HEK293 (cell line): ENCODE measurements around the gene KBTBD12.
"Not testable (repeated sequence)": the region's sequence is repeated elsewhere in the genome, so short reads cannot be mapped to it uniquely, and the experiment has no call there.

Source experiments
- CTCF ChIA-PET: fragments of 350-600 bp; formaldehyde crosslinking; extraction: SDS; loops from one replicate; lab custom pipeline; 2021; ENCODE audit warnings: antibody characterized with exemption; lab: Yijun Ruan, JAX
- POLR2A ChIA-PET: fragments of 300-600 bp; formaldehyde crosslinking; extraction: SDS; loops from one replicate; lab custom pipeline; 2020; ENCODE audit warnings: antibody characterized with exemption, inconsistent platforms; lab: Yijun Ruan, JAX
- H3K27ac ChIP-seq: fragments of 200-500 bp; sonication (Bioruptor generic); 2 replicates; pipeline ENCODE4 v1.5.1; 2014; ENCODE audit warnings: low read depth, low read length, control low read depth, inconsistent platforms; ENCODE audit errors: extremely low read depth
- H3K36me3 ChIP-seq, 2 experiments: fragments of 200-500 bp in 1 of 2; sonication (Bioruptor generic) in 1 of 2; 1 replicate in 1 of 2; 2 replicates in 1 of 2; pipeline ENCODE4 v1.5.1; 2014 to 2017; ENCODE audit warnings: inconsistent platforms in 2 of 2, low read length in 2 of 2; ENCODE audit not compliant: control insufficient read depth in 2 of 2, insufficient read depth in 1 of 2
- H3K4me1 ChIP-seq: fragments of 200-500 bp; sonication (Bioruptor generic); 2 replicates; pipeline ENCODE4 v1.5.1; 2014; ENCODE audit warnings: mild to moderate bottlenecking, low read length, inconsistent platforms; ENCODE audit not compliant: control insufficient read depth, insufficient read depth
- H3K4me3 ChIP-seq: 2 replicates; pipeline ENCODE4 v1.5.1; 2011; ENCODE audit warnings: low read depth, mild to moderate bottlenecking, control low read depth, low read length, moderate library complexity
- H3K9me3 ChIP-seq: fragments of 200-500 bp; sonication (Bioruptor generic); 2 replicates; pipeline ENCODE4 v1.5.1; 2014; ENCODE audit warnings: low read depth, low read length, inconsistent platforms; ENCODE audit not compliant: control insufficient read depth, insufficient read depth
- KLF16 ChIP-seq: fragments of 450-650 bp; formaldehyde crosslinking; IDR thresholded peaks from 2 replicates; pipeline ENCODE4 v1.5.1; 2017; ENCODE audit warnings: missing biosample characterization, missing genetic modification characterization
- OVOL3 ChIP-seq: fragments of 450-650 bp; formaldehyde crosslinking; IDR thresholded peaks from 2 replicates; pipeline ENCODE4 v1.5.1; 2016; ENCODE audit warnings: missing biosample characterization, missing genetic modification characterization
- PRDM1 ChIP-seq: fragments of 450-650 bp; formaldehyde crosslinking; IDR thresholded peaks from 2 replicates; pipeline ENCODE4; 2016; ENCODE audit warnings: missing biosample characterization, missing genetic modification characterization
- SALL2 ChIP-seq: fragments of 450-650 bp; formaldehyde crosslinking; IDR thresholded peaks from 2 replicates; pipeline ENCODE4 v1.5.0; 2017; ENCODE audit warnings: missing biosample characterization, mild to moderate bottlenecking, missing genetic modification characterization, borderline replicate concordance
- ZNF146 ChIP-seq: fragments of 450-650 bp; formaldehyde crosslinking; IDR thresholded peaks from 2 replicates; pipeline ENCODE4 v1.5.1; 2016; ENCODE audit warnings: missing biosample characterization, missing genetic modification characterization
- ZNF157 ChIP-seq: fragments of 450-650 bp; formaldehyde crosslinking; IDR thresholded peaks from 2 replicates; pipeline ENCODE4 v1.5.1; 2016; ENCODE audit warnings: missing biosample characterization, missing genetic modification characterization
- ZNF2 ChIP-seq: fragments of 450-650 bp; formaldehyde crosslinking; IDR thresholded peaks from 2 replicates; pipeline ENCODE4 v1.5.1; 2016; ENCODE audit warnings: missing biosample characterization, missing genetic modification characterization
- ZNF416 ChIP-seq: fragments of 450-650 bp; formaldehyde crosslinking; IDR thresholded peaks from 2 replicates; pipeline ENCODE4 v1.5.1; 2016; ENCODE audit warnings: missing biosample characterization, missing genetic modification characterization
- ZNF433 ChIP-seq: fragments of 450-650 bp; formaldehyde crosslinking; IDR thresholded peaks from 2 replicates; pipeline ENCODE4 v1.5.1; 2016; ENCODE audit warnings: missing biosample characterization, missing genetic modification characterization, low read depth
- ZNF623 ChIP-seq: fragments of 450-650 bp; formaldehyde crosslinking; IDR thresholded peaks from 2 replicates; pipeline ENCODE4 v1.5.1; 2016; ENCODE audit warnings: missing biosample characterization, missing genetic modification characterization
- ZNF658 ChIP-seq: fragments of 450-650 bp; formaldehyde crosslinking; IDR thresholded peaks from 2 replicates; pipeline ENCODE4; 2016; ENCODE audit warnings: missing biosample characterization, missing genetic modification characterization
- ZNF670 ChIP-seq: fragments of 450-650 bp; formaldehyde crosslinking; IDR thresholded peaks from 2 replicates; pipeline ENCODE4 v1.5.1; 2016; ENCODE audit warnings: missing biosample characterization, missing genetic modification characterization, low read depth
- ZSCAN16 ChIP-seq: fragments of 450-650 bp; formaldehyde crosslinking; IDR thresholded peaks from 2 replicates; pipeline ENCODE4 v1.5.1; 2016; ENCODE audit warnings: missing biosample characterization, missing genetic modification characterization
- TF ChIP-seq, protein P1 (sequence below): fragments of 450-650 bp; formaldehyde crosslinking; IDR thresholded peaks from 2 replicates; pipeline ENCODE4 v1.5.1; 2016; ENCODE audit warnings: missing biosample characterization, missing genetic modification characterization, borderline replicate concordance
- TF ChIP-seq, protein P2 (sequence below): fragments of 450-650 bp; formaldehyde crosslinking; IDR thresholded peaks from 2 replicates; pipeline ENCODE4 v1.5.1; 2016; ENCODE audit warnings: missing biosample characterization, missing genetic modification characterization
- TF ChIP-seq, protein P3 (sequence below): fragments of 450-650 bp; formaldehyde crosslinking; IDR thresholded peaks from 2 replicates; pipeline ENCODE4 v1.5.1; 2016; ENCODE audit warnings: missing biosample characterization, missing genetic modification characterization
- TF ChIP-seq, protein P4 (sequence below): fragments of 450-650 bp; formaldehyde crosslinking; IDR thresholded peaks from 2 replicates; pipeline ENCODE4 v1.5.1; 2016; ENCODE audit warnings: missing biosample characterization, missing genetic modification characterization

KBTBD12 gene

DNA sequence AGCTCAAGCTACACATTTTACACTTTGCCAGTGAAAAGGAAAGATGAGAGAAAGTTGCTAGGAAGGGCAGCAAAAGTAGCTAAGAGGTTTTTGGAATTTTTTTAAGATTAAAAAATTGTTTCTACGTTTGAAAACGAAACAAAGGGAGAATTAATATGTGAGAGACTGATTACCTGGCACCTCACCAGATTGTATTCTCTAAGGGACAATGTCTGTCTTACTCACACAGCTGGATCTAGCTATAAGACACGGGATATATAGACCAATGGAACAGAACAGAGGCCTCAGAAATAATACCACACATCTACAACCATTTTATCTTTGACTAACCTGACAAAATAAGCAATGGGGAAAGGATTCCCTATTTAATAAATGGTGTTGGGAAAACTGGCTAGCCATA lies 9.5 kb upstream of the KBTBD12 start:
- POLR2A ChIA-PET, result no interaction called here
- Histone ChIP-seq H3K4me3 (no peak overlapping the region), H3K27ac (no peak overlapping the region)
- TF ChIP-seq KLF16 (tag by site-specific recombination), result no peak
- TF ChIP-seq, all 188 proteins: peak for 0
- CTCF ChIA-PET, result no interaction called here
- H3K9me3 ChIP-seq, result no peaks in the 10 kb centered on the region
- H3K4me1 ChIP-seq, result no peaks in the 10 kb centered on the region
- H3K36me3 ChIP-seq, result no peaks in the 10 kb centered on the region

DNA sequence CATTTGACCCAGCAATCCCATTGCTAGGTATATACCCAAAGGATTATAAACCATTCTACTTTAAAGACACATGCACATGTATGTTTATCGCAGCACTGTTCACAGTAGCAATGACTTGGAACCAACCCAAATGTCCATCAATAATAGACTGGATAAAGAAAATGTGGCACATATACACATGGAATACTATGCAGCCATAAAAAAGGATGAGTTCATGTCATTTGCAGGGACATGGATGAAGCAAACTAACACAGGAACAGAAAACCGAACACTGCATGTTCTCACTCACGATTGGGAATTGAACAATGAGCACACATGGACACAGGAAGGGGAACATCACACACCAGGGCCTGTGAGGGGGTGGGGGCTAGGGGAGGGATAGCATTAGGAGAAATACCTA lies 8.4 kb upstream of the KBTBD12 start:
- H3K4me3 ChIP-seq, H3K36me3 ChIP-seq, H3K4me1 ChIP-seq, H3K27ac ChIP-seq, POLR2A ChIA-PET, CTCF ChIA-PET, H3K9me3 ChIP-seq: not testable (repeated sequence)
- peak; percentile 80 for TF ChIP-seq ZNF146 (tag by site-specific recombination)

DNA sequence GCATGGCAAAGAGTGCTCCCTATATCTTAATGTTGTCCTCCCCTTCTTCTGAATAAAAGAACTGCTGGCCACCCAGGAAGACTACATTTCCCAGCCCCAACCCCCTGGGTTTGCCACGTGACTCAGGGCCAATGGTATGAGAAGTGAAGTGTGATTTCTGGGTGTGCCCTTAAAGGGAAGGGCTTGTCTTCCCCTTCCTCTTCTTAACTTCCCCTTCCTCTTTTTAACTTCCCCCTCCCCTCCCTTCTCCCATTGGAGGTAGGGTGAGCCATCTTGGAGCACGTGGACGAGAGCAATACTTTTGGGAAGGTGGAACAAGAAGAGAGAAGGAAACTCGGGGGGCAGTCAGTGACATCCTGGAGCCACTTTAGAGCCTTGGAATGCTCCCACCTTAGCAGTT lies 6.8 kb upstream of the KBTBD12 start:
- no peak overlapping the region for H3K27ac ChIP-seq
- H3K36me3 ChIP-seq, result no peaks in the 10 kb centered on the region
- no peak overlapping the region for H3K4me3 ChIP-seq
- CTCF ChIA-PET, result no interaction called here
- no peaks in the 10 kb centered on the region for H3K9me3 ChIP-seq
- POLR2A ChIA-PET, result no interaction called here
- TF ChIP-seq SALL2 (tag by site-specific recombination), result no peak
- TF ChIP-seq ZNF416, result no peak
- TF ChIP-seq, protein P1, sequence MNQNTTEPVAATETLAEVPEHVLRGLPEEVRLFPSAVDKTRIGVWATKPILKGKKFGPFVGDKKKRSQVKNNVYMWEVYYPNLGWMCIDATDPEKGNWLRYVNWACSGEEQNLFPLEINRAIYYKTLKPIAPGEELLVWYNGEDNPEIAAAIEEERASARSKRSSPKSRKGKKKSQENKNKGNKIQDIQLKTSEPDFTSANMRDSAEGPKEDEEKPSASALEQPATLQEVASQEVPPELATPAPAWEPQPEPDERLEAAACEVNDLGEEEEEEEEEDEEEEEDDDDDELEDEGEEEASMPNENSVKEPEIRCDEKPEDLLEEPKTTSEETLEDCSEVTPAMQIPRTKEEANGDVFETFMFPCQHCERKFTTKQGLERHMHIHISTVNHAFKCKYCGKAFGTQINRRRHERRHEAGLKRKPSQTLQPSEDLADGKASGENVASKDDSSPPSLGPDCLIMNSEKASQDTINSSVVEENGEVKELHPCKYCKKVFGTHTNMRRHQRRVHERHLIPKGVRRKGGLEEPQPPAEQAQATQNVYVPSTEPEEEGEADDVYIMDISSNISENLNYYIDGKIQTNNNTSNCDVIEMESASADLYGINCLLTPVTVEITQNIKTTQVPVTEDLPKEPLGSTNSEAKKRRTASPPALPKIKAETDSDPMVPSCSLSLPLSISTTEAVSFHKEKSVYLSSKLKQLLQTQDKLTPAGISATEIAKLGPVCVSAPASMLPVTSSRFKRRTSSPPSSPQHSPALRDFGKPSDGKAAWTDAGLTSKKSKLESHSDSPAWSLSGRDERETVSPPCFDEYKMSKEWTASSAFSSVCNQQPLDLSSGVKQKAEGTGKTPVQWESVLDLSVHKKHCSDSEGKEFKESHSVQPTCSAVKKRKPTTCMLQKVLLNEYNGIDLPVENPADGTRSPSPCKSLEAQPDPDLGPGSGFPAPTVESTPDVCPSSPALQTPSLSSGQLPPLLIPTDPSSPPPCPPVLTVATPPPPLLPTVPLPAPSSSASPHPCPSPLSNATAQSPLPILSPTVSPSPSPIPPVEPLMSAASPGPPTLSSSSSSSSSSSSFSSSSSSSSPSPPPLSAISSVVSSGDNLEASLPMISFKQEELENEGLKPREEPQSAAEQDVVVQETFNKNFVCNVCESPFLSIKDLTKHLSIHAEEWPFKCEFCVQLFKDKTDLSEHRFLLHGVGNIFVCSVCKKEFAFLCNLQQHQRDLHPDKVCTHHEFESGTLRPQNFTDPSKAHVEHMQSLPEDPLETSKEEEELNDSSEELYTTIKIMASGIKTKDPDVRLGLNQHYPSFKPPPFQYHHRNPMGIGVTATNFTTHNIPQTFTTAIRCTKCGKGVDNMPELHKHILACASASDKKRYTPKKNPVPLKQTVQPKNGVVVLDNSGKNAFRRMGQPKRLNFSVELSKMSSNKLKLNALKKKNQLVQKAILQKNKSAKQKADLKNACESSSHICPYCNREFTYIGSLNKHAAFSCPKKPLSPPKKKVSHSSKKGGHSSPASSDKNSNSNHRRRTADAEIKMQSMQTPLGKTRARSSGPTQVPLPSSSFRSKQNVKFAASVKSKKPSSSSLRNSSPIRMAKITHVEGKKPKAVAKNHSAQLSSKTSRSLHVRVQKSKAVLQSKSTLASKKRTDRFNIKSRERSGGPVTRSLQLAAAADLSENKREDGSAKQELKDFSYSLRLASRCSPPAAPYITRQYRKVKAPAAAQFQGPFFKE (tag by site-specific recombination), result no peak
- no peak for TF ChIP-seq ZNF670 (tag by site-specific recombination)
- TF ChIP-seq OVOL3 (tag by site-specific recombination), result no peak
- no peak for TF ChIP-seq ZNF658 (tag by site-specific recombination)
- TF ChIP-seq ZNF2 (tag by site-specific recombination), result no peak
- TF ChIP-seq ZSCAN16, result no peak
- no peak for TF ChIP-seq ZNF157 (tag by site-specific recombination)
- TF ChIP-seq, protein P2, sequence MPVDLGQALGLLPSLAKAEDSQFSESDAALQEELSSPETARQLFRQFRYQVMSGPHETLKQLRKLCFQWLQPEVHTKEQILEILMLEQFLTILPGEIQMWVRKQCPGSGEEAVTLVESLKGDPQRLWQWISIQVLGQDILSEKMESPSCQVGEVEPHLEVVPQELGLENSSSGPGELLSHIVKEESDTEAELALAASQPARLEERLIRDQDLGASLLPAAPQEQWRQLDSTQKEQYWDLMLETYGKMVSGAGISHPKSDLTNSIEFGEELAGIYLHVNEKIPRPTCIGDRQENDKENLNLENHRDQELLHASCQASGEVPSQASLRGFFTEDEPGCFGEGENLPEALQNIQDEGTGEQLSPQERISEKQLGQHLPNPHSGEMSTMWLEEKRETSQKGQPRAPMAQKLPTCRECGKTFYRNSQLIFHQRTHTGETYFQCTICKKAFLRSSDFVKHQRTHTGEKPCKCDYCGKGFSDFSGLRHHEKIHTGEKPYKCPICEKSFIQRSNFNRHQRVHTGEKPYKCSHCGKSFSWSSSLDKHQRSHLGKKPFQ (tag by site-specific recombination), result no peak
- no peak for TF ChIP-seq PRDM1 (tag by site-specific recombination)
- no peak for TF ChIP-seq ZNF433 (tag by site-specific recombination)
- TF ChIP-seq, protein P3, sequence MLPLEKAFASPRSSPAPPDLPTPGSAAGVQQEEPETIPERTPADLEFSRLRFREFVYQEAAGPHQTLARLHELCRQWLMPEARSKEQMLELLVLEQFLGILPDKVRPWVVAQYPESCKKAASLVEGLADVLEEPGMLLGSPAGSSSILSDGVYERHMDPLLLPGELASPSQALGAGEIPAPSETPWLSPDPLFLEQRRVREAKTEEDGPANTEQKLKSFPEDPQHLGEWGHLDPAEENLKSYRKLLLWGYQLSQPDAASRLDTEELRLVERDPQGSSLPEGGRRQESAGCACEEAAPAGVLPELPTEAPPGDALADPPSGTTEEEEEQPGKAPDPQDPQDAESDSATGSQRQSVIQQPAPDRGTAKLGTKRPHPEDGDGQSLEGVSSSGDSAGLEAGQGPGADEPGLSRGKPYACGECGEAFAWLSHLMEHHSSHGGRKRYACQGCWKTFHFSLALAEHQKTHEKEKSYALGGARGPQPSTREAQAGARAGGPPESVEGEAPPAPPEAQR (tag by site-specific recombination), result no peak
- TF ChIP-seq, protein P4, sequence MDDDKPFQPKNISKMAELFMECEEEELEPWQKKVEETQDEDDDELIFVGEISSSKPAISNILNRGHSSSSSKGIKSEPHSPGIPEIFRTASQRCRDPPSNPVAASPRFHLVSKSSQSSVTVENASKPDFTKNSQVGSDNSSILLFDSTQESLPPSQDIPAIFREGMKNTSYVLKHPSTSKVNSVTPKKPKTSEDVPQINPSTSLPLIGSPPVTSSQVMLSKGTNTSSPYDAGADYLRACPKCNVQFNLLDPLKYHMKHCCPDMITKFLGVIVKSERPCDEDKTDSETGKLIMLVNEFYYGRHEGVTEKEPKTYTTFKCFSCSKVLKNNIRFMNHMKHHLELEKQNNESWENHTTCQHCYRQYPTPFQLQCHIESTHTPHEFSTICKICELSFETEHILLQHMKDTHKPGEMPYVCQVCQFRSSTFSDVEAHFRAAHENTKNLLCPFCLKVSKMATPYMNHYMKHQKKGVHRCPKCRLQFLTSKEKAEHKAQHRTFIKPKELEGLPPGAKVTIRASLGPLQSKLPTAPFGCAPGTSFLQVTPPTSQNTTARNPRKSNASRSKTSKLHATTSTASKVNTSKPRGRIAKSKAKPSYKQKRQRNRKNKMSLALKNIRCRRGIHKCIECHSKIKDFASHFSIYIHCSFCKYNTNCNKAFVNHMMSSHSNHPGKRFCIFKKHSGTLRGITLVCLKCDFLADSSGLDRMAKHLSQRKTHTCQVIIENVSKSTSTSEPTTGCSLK (tag by site-specific recombination), result no peak
- no peak for TF ChIP-seq ZNF623 (tag by site-specific recombination)
- TF ChIP-seq, all 188 proteins: peak for 0
- H3K4me1 ChIP-seq, result no peaks in the 10 kb centered on the region
